Measurements from ENCODE around the gene PHLDA2.

Gene PHLDA2

GRCh38 chr11:2929531-2929949 lies 320 bp upstream of the PHLDA2 start:
- peak overlapping the region; percentile 71 for H3K4me3 ChIP-seq (replicated peaks; ENCODE audit: low read depth, low read length)
- TF ChIP-seq, protein P1, sequence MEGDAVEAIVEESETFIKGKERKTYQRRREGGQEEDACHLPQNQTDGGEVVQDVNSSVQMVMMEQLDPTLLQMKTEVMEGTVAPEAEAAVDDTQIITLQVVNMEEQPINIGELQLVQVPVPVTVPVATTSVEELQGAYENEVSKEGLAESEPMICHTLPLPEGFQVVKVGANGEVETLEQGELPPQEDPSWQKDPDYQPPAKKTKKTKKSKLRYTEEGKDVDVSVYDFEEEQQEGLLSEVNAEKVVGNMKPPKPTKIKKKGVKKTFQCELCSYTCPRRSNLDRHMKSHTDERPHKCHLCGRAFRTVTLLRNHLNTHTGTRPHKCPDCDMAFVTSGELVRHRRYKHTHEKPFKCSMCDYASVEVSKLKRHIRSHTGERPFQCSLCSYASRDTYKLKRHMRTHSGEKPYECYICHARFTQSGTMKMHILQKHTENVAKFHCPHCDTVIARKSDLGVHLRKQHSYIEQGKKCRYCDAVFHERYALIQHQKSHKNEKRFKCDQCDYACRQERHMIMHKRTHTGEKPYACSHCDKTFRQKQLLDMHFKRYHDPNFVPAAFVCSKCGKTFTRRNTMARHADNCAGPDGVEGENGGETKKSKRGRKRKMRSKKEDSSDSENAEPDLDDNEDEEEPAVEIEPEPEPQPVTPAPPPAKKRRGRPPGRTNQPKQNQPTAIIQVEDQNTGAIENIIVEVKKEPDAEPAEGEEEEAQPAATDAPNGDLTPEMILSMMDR (IDR thresholded peaks at IDR 0.05; ENCODE audit: low read length, missing control alignments): no peak
- DNase-seq (ENCODE audit: low read depth): peak; percentile 66

- TF ChIP-seq, protein P1 (IDR thresholded peaks at IDR 0.05; ENCODE audit: low read length, missing control alignments): peak; percentile 4
- DNase-seq (ENCODE audit: low read depth): peak; percentile 29
- H3K4me3 ChIP-seq (replicated peaks; ENCODE audit: low read depth, low read length): peak overlapping the region; percentile 71
Observed at GRCh38 chr11:2927851-2928604, 1.2 kb downstream of the PHLDA2 start.

DNA sequence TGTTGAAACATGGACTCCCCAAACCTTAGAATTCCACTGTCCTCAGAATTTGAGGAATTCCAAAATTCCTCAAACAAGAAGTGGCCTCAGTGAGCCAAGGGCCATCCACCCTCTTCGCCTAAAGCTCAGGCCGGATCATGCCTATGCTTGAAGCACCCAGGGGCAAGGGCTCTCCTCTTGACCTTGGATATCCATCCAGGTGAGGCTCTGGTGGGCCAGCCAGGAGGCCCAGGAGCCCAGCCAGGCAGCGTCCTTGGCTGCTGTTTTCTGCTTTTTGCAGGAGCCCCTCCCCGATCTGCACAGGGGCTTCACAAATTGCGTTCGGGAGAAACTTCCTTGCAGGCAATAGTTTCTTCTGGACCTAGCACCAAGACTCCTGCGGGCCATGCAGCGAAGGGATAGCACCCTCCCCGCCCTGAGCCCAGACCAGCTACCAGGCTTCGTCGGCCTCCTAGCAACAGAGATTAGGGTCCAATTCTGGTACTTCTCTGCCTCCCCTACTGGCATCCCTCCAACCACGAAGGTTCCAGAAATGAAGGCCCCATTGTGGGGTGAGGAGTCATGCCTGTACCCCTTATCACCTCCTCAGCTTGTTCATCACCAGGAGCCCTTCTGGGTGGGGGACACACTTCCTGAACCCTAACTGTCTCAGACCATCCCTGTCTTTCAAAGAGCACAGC lies 2.0 kb downstream of the PHLDA2 start:
- TF ChIP-seq, protein P1 (IDR thresholded peaks at IDR 0.05; ENCODE audit: low read length, missing control alignments): no peak
- DNase-seq (ENCODE audit: low read depth): no peak
- H3K4me3 ChIP-seq (replicated peaks; ENCODE audit: low read depth, low read length): peak overlapping the region; percentile 71

- no peak overlapping the region for H3K4me3 ChIP-seq (replicated peaks; ENCODE audit: low read depth, low read length)
- DNase-seq (ENCODE audit: low read depth): no peak
- TF ChIP-seq, protein P1 (IDR thresholded peaks at IDR 0.05; ENCODE audit: low read length, missing control alignments): no peak
Observed at GRCh38 chr11:2926611-2927051, 2.6 kb downstream of the PHLDA2 start.

DNA sequence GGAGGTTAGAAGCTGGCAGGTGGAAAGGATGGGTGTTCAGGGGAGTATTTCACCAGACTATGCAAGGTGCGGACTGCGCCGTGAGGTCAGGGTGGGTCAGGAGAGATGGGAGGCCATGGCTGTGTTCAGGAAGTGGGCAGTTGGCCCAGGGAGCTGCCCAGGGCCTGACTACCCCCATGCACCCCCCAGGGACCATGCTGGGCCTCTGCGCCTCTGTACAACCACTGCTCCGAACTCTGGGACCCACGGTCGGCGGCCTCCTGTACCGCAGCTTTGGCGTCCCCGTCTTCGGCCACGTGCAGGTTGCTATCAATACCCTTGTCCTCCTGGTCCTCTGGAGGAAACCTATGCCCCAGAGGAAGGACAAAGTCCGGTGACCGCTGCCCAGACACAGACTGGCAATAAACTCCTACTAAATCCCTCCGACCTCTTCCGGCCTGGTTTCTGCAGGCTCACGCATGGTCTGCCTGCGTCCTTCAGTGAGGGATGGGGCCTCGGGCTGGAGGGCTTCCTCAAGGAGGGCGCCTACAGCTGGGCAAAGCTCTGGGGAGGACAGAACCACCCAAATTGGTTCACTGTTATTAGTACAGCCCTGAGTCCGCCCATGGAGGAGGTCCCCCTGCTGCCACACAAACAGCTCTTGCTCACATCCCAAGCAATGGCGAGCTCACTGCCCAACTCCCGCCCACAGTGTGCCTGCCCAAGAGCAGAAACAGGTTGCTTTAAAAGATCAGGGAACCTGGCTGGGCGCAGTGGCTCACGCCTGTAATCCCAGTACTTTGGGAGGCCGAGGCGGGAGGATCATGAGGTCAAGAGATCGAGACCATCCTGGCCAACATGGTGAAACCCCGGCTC lies 4.2 kb downstream of the PHLDA2 start:
- DNase-seq (ENCODE audit: low read depth): no peak
- H3K4me3 ChIP-seq (replicated peaks; ENCODE audit: low read depth, low read length): no peak overlapping the region
- TF ChIP-seq, protein P1 (IDR thresholded peaks at IDR 0.05; ENCODE audit: low read length, missing control alignments): no peak

DNA sequence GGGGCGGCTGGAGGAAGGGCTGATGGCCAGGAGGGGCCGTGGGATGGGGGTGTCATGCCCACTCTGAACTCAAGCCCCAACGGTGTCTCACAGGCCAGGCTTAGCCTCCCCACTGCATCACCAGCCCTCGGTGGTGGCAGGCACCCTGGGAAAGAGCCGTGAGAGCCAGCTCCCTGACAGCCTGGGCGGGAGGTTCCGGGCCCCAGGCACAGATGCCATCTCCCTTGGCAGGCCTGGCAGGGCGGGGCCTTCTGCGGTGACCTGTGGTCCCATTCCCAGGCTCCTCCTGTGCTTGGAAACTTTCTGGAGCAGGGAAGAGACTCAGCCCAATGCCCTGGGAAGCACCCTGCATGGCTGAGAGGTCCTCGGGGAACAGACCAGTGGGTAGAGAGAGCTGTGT lies 4.8 kb downstream of the PHLDA2 start:
- TF ChIP-seq, protein P1 (IDR thresholded peaks at IDR 0.05; ENCODE audit: low read length, missing control alignments): no peak
- no peak overlapping the region for H3K4me3 ChIP-seq (replicated peaks; ENCODE audit: low read depth, low read length)
- DNase-seq (ENCODE audit: low read depth): no peak
